ENCODE results near the gene TRAK1.

Gene TRAK1

DNA sequence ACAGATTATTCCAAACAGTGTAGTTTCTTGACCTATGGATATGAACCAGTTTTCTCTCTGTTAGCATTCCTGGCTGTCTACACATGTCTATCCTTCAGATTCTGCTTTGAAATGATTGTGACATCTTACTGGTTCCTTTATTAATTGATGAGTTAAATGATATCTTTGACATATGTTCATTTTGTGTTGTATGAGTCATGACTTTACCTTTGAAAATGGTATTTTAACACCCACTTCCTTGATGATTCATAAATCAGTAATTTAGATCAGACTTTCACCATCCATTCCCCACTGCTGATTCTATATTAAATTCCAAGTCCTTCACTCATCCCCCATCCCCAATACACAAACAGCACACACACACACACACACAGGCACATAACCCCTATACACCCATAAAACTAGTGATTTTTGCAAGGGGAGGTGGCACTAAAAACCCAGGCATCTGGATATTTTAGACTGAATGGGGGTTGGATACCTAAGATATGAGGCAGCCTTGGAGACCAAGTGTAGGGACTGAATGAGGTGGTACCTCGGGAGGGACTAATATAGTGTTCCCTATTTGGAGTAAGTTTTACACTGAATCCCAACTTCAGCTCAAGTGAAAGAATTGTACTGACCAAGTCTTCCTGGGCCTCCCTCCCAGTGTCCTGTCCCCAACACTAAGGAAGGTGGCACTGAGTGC lies 165.1 kb downstream of the TRAK1 start:
- no peak for DNase-seq

DNA sequence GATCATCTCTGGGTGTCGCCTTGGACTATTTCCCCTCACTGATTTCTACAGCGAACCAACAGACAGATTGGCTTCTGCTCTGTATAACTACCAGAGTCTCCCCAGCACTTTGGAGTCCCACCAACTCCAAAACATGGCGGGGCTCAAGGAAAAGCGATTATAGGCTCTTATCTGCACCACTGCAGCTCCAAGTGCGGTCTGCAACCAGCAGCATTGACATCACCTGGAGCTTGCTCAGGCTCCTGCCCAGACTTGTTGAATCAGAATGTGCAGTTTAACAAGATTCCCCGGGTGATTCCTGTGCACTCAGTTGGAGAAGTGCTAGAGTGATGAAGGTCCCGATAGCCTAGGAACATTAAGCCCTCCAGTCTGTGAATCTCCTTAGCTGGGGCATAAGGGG lies 165.8 kb downstream of the TRAK1 start:
- DNase-seq, result no peak

DNA sequence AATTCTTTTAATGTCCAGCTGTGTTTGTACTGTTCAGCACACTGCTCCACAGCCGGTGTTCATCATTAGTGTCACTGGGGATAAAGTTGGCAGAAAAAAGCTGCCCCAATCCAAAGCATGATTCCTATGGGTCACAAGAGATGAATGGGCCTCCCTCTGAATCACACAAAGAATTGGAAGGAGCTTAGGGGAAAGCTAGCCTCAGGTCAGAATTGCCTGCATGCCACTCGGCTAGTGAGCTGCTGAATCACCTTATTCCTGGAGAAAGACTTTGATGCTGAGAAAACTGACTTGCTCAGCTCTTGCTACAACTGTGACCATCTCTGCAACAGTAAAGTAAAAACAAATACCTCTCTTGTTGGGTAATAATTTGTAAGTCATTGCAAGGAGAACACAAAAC lies 171.4 kb downstream of the TRAK1 start:
- no peak for DNase-seq

DNA sequence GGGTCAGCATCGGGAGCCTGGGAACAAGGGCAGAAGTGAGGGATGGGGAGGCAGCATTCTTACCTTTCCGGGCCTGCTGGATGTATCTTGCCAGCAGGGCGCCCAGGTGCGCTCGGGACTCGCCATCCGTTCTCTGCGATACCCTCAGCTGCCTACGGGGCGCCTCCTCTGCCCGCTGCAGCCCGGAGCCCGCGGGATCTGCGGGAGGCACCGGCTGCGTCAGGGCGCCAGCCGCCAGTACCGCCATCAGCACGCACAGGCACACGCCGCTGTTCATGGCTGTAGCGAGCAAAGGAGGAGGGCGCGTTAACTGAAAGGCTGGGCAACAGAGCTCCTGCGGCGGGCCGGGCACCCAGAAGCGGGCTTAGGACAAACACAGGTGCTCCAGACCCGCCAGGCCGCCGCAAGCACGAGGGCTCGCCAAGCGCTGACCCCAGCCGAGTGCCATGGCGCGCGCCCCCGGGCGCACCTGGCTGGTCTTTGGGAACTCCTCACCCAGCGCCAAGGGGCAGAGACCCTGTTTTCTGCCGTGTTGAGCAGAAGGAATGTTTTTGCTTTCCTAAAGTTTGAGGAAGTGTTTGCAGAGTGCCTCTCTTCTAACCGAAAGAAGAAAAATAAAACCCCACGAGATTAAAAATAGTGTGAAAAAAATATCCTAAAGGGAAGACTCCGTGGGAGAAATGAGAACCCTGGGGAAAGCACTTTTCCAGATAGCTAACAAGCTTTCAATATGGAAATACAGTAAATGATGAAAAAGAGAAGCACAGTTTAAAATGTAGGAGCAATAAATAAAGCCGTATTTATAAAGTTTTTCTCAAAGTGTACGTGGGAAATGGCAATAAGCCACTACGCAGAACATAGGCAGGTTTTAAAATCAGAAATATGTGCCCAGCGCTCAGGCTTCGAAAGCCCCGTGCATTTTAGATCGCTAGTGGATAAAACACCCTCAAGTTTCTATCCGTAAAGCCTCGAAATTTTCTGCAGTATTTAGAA lies 172.5 kb downstream of the TRAK1 start:
- DNase-seq, result no peak

DNA sequence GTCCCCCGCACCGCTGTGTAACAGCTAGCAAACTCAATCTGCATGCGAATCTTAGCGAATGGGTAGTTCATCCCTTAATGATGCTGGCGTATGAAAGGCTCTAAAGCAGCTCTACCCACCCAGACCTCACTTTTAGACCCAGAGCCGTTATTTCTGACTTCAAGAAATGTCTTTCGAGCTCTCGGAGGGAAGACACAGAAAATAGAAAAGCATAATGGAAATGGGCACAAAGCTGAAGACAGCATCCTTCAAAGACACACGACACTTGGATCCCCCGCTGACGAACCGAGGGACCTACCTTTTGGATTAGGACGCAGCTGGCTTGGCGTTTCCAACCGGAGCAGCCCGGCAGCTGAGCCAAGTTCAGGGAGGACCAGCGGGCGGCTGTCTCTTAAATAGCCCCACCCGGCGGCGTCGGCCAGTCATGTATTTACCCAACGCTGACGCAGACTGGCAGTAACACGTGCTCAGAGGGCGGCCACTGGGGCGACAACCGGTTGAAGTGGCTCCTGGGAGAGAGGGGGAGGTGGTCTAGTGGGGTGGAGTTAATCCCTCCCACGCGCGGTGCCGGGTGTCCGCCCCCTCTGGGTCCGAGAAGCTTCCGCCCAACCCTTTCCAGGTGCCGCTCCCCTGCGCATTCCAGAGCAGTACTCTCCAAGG lies 173.4 kb downstream of the TRAK1 start:
- no peak for DNase-seq

DNA sequence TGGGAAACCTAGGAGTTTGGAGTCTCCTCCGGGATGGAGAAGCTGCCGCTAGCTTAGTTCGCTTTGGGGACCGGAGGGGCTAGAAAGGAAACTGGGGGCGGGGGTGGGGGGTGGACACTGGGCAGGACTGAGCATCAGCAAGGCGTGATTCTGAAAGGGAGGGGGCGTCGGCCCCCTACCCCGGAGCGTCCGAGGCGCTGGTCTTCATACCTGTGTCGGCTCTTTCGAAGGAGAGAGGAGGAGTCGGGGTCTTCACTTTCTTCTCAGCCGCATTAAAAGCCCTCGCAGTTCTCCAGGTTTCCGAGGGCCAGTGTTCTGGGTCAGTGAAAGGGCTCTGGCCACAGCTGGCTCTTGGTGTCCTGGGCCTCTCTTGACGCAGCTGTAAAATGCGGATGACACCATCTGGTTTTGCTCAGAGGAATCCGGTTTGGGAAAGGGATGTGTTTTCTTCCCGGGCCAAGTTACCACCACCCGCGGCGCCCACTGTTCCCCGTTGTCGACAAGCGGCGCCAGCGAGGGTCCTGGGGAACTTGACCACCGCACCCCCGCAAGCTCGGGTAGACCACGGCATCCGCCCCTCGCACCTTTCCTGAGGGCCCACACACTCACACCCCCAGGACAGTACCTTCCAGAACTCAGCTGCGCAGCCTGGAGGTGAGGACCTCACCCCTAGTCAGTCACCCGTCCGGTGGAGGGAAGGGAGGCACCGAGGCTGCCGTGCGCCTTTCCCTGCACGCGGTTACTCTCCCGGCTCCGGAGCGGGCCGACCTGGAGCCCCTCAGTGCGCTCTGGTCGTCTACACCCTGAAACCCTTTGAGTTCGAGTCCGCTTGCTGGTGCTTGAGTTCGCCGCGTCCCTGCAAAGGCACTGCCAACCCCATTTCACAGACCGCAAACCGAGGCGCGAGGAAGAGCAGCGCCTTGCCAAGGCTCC lies 174.2 kb downstream of the TRAK1 start:
- no peak for DNase-seq

DNA sequence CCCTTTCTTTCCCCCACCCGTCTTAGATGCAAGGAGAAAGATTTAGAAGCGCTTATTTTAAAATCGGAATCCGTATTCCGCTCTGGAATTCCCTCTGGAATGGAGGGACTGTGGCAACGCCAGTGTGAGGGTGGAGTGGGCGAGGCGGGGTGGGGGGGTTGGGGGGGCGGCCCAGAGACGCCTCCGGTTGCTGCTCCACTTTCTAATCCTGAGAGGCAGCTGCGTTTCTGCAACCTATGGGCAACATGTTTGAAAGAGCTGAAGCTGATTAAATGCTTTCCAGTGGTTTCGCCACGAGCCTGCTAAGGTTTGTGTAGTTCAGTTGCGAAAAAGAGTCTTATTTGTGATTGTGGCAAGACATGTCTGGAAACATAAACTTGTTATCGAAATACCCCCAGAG lies 174.9 kb downstream of the TRAK1 start, which contains the start of gene CCK:
Gene CCK (minus strand): TSS at position 101 of the 400 bp plus-strand sequence. CDS start 2,555 bp downstream, outside the sequence.
- no peak for DNase-seq

DNA sequence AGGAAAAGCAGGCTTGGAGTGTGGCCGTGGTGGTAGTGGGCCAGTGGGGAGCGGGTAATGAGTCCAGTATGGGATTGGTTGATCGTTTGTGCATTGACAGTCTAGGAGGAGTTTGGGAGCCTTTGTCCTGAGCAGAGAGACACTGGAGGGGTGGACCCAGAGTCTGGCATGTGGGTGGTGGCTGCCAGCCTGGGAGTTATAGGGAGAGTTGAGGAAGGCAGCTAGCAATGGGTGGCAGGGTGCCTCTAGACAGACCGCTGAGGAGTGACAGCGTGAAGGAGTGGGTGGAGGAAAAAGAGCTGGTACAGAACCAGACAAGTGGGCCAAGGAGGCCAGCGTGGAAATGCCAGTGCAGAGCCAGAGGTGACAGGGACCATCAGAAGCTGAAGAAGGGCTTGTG lies 176.7 kb downstream of the TRAK1 start:
- DNase-seq, result no peak

DNA sequence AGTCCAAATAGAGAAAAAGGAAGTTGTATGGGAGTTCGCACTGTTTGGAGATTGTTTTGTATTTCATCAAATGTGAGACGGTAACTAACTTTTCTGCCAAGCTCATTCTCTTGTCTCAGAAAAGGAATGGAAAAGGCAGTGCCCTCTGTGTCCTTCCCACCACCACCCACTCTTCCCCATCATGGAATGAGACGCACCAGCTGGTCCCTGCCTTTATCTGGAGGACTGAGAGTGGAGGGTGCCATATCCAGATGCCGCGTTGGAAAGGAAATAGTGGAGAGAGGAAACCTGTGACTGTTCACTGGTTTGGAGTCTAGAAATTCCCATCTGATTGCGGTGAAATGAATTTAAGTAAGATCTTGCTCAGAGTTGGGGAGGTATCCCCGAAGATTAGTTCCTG lies 178.5 kb downstream of the TRAK1 start:
- no peak for DNase-seq

DNA sequence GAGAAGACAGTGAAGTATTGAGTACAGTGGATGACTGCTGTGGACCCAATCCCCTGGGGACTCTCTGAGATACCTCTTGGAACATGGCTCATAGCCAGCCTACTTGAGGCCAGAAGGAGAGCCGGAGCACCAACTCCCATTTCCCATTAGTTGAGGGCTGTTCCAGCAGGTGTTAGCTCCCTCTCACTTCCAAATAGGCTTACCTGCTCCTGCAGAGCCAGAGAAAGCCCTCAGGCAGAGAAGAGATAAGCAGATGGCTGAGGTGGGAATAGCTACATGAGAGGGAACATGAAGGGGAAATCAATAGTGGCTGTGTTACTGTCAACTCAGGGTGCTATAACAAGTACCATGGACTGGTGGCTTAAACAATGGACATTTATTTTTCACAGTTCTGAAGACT lies 179.4 kb downstream of the TRAK1 start:
- DNase-seq, result no peak

DNA sequence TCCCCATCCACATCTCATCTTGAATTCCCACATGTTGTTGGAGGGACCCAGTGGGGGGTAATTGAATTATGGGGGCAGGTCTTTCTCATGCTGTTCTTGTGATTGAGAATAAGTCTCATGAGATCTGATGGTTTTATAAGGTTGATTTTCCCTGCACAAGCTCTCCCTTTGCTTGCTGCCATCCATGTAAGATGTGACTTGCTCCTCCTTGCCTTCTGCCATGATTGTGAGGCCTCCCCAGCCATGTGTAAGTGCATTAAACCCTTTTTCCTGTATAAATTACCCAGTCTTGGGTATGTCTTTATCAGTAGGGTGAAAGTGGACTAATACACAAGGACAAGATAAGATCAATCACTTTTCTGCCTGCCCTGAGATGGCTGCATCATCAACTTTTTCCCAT lies 180.6 kb downstream of the TRAK1 start:
- no peak for DNase-seq

DNA sequence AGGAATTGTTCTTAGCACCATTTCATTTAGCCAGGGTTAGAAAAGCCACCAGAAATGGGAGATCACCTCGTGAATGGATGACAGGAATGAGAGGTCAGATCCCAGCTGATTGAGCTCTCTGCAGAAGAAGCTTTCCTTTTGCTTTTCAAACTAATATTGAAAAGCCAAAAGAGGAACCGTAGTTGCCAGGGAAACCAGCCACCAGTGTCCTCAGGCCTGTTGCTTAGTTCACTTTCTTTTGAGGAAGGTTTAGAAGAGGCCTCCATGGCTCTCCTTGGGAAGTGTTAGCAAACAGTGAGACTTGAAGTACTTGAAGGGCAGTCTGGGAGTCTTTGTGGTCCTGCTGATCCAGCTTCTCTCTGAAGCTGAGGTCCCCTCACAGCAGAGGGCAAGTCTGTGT lies 182.2 kb downstream of the TRAK1 start:
- DNase-seq, result no peak

DNA sequence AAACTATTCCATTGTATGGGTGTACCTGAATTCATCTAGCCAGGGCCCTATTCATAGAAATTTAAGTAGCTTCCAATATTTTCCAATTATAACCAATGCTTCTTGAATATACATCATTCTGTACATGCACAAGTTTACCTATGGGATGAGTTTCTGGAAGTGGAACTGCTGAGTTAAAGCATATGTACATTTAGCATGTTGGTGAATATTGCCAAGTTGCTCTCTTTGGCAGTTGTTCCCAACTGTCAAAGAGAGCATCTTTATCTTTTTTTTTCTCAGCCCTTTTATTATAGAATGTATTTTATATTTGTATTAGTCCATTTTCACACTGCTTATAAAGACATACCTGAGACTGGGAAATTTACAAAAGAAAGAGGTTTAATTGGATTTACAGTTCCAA lies 183.1 kb downstream of the TRAK1 start:
- no peak for DNase-seq

DNA sequence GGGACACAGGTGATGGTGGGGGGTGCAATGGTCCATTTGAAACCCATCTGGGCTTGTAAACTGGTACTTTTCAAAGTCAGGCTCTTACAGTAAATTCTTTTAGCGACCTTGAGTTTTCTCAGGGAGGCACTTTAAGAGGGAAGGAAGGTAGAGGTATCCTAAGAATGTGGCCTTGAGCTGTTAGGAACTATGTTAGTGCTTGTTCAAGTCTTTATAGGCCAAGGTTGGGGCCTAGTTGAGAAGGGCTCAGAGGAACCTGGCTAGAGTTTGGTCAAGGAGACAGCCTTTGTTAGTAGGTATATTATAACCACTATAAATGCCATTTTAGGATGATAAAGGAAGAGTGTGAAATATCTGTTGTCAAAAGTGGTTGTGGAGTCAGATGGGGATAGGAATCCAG lies 184.1 kb downstream of the TRAK1 start:
- no peak for DNase-seq

Measured in NCI-H446 treated with DMSO at 0.1 percent for 48 hours (cell line).